Neutrophil (primary cell): ENCODE measurements around the gene KISS1R.
A peak's percentile ranks its signal among the peaks of the same experiment; 100 is the strongest.

Source experiments
- H3K27ac ChIP-seq: fragments of 200-600 bp; sonication (generic); 2 replicates; pipeline ENCODE4 v1.5.1; 2016; ENCODE audit warnings: mild to moderate bottlenecking, moderate library complexity
- H3K27me3 ChIP-seq: fragments of 200-600 bp; sonication (generic); 2 replicates; pipeline ENCODE4 v1.6.0; 2016; ENCODE audit warnings: mild to moderate bottlenecking
- H3K36me3 ChIP-seq: fragments of 200-600 bp; sonication (generic); 2 replicates; pipeline ENCODE4 v1.5.1; 2017
- H3K4me1 ChIP-seq, 2 experiments: fragments of 200-600 bp in 1 of 2; sonication (generic) in 1 of 2; 1 replicate in 1 of 2; 2 replicates in 1 of 2; pipeline versions ENCODE4 v1.5.1 to v1.6.1; 2013 to 2016; ENCODE audit warnings: low read depth in 1 of 2, low read length in 1 of 2, mild to moderate bottlenecking in 1 of 2, moderate library complexity in 1 of 2; ENCODE audit not compliant: control insufficient read depth in 1 of 2, insufficient read depth in 1 of 2
- H3K4me3 ChIP-seq, 2 experiments: fragments of 200-600 bp in 1 of 2; sonication (generic) in 1 of 2; 1 replicate in 1 of 2; 2 replicates in 1 of 2; pipeline ENCODE4 v1.5.1; 2013 to 2016; ENCODE audit warnings: low read depth in 1 of 2, low read length in 1 of 2, mild to moderate bottlenecking in 1 of 2, moderate library complexity in 1 of 2
- H3K9me3 ChIP-seq: fragments of 200-600 bp; sonication (generic); 2 replicates; pipeline ENCODE4 v1.5.1; 2016
- TF ChIP-seq, protein P1 (sequence below): fragments of 200-600 bp; sonication (generic); IDR thresholded peaks from 2 replicates; pipeline ENCODE4 v1.5.1; 2016; ENCODE audit warnings: antibody characterized with exemption

Gene KISS1R

DNA sequence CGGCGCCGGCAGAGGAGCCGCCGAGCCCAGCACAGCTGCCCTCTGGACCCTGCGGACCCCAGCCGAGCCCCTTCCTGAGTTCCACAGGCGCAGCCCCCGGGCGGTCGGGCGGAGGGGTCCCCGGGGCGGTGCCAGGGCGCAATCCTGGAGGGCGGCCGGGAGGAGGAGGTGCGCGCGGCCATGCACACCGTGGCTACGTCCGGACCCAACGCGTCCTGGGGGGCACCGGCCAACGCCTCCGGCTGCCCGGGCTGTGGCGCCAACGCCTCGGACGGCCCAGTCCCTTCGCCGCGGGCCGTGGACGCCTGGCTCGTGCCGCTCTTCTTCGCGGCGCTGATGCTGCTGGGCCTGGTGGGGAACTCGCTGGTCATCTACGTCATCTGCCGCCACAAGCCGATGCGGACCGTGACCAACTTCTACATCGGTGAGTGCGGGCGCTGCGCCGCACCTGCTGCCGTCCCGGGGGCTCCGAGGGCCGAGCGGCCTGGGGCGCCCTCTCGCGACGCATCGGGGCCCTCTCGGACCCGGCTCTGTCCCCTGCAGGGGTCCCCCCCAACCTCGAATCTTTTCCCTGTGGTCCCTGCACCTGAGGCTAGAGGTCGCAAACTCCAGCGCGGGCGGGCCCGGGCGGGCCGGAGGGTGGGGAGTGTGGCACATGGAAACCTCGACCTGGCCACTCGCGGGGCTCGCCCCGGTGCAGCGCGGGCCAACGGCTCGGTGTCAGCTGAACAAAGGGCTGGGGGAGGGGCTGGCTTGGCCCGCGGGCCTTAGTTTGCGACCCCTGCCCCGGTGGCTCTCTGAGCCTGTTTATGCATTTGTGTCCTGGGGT is at the start of gene KISS1R:
Gene KISS1R (plus strand): TSS at position 11 of the 829 bp plus-strand sequence. CDS start 170 bp downstream, at position 181.
- H3K4me3 ChIP-seq, result peak within 1 kb of the TSS; percentile 59 to 70
- peaks cover 64 to 85% of the 10 kb centered on the region in 2 experiments for H3K4me1 ChIP-seq
- H3K36me3 ChIP-seq, result no peaks in the 10 kb centered on the region
- H3K9me3 ChIP-seq, result no peaks in the 10 kb centered on the region
- TF ChIP-seq, protein P1, sequence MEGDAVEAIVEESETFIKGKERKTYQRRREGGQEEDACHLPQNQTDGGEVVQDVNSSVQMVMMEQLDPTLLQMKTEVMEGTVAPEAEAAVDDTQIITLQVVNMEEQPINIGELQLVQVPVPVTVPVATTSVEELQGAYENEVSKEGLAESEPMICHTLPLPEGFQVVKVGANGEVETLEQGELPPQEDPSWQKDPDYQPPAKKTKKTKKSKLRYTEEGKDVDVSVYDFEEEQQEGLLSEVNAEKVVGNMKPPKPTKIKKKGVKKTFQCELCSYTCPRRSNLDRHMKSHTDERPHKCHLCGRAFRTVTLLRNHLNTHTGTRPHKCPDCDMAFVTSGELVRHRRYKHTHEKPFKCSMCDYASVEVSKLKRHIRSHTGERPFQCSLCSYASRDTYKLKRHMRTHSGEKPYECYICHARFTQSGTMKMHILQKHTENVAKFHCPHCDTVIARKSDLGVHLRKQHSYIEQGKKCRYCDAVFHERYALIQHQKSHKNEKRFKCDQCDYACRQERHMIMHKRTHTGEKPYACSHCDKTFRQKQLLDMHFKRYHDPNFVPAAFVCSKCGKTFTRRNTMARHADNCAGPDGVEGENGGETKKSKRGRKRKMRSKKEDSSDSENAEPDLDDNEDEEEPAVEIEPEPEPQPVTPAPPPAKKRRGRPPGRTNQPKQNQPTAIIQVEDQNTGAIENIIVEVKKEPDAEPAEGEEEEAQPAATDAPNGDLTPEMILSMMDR, result peak; percentile 76
- H3K27ac ChIP-seq, result peak within 1 kb of the TSS; percentile 73
- H3K27me3 ChIP-seq, result peaks cover 57% of the 10 kb centered on the region

DNA sequence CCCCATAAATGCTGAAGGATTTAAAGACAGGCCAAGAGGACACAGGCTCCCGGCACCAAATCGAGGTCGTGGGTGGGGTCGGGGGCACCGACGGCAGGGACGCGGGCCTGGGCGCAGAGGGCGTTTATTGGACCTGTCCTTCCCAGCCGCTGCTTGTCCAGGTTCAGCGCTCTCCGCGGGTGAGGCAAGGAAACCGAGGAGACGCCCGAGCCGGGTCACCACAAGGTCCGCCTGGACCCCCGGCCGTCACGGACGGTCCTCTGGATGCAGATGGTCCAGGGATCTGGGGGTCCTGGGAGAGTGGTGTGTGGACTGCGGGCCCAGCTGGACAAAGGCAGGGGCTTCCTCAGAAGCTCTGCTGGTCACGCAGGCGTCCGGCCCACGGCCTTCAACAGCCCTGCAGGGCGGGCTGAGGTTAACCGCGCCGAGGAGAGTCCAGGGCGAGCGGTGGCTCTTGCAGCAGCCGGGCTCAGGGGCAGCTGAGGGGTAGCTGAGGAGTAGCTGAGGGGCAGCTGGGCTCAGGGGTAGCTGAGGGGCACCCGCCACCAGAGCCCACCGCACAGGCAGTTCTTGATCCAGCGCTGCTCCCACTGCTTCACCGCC is 49.2 kb upstream of the KISS1R start:
- Histone ChIP-seq H3K27me3 (no peaks in the 10 kb centered on the region), H3K36me3 (peaks cover 48% of the 10 kb centered on the region), H3K4me1 (peaks cover 21 to 24% of the 10 kb centered on the region in 2 experiments), H3K9me3 (no peaks in the 10 kb centered on the region), H3K27ac (no peak overlapping the region), H3K4me3 (no peak overlapping the region)
- TF ChIP-seq, protein P1, result no peak

DNA sequence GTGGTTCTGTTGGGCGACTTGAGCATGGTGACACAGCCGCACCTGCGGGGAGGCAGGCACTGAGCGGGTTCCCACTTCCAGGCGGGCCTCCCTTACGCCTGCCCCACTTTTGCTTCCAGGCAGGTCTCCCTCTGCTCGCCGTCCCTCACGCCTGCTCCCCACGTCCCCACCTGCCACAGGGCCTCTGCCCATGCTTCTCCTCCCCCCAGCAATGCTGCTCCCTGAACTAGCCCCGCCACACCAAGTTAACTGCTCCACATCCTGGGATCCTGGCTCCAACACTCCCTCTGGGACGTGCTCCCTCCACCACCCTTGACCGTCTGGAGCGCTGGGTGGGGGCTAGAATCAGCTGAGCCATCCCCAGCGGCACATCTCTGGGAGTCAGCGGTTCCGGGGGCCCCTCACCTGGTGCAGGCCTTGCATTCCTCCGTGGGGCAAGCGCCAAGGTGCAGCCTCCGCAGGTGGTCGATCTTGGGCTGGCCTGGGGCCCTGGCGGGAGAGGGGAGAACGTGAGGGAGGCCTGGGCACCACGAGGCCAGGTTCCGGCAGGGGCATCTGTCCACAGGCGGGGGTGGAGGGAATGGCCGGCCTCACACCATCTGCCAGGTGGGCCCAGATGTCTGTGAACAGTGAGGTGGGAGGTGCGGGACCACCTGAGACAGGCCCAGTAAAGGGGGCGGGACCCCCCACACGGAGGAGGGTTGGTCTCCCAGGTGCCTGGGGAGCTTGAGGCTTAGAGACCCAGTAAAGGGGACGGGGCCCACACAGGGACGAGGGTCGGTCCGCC is 48.5 kb upstream of the KISS1R start:
- Histone ChIP-seq H3K9me3 (no peaks in the 10 kb centered on the region), H3K4me3 (no peak overlapping the region), H3K4me1 (peaks cover 14 to 17% of the 10 kb centered on the region in 2 experiments), H3K27me3 (no peaks in the 10 kb centered on the region), H3K36me3 (peaks cover 51% of the 10 kb centered on the region), H3K27ac (no peak overlapping the region)
- TF ChIP-seq, protein P1, result no peak

GRCh38 chr19:869245-870177 is 47.6 kb upstream of the KISS1R start:
- H3K4me1 ChIP-seq, result peaks cover 7 to 10% of the 10 kb centered on the region in 2 experiments
- H3K27ac ChIP-seq, result peak overlapping the region; percentile 18
- H3K27me3 ChIP-seq, result no peaks in the 10 kb centered on the region
- H3K4me3 ChIP-seq, result no peak overlapping the region
- TF ChIP-seq, protein P1, result no peak
- H3K36me3 ChIP-seq, result peaks cover 56% of the 10 kb centered on the region
- H3K9me3 ChIP-seq, result no peaks in the 10 kb centered on the region
